Ishikawa (cell line): Measurements from ENCODE around the gene DENND1A.

Experiments used
- CEBPB ChIP-seq: IDR thresholded peaks from 2 replicates; pipeline ENCODE4 v1.6.1; 2012
- EP300 ChIP-seq: IDR thresholded peaks from 2 replicates; pipeline ENCODE4 v1.6.1; 2012; ENCODE audit warnings: borderline replicate concordance
- NFIC ChIP-seq: IDR thresholded peaks from 2 replicates; pipeline ENCODE4 v1.6.1; 2012
- RAD21 ChIP-seq: IDR thresholded peaks from 2 replicates; pipeline ENCODE4 v1.6.1; 2012; ENCODE audit warnings: low read depth
- TAF1 ChIP-seq: IDR thresholded peaks from 2 replicates; pipeline ENCODE4 v1.6.1; 2012; ENCODE audit warnings: low read depth, mild to moderate bottlenecking
- YY1 ChIP-seq: IDR thresholded peaks from 2 replicates; pipeline ENCODE4 v1.6.1; 2012; ENCODE audit warnings: low read depth
- TF ChIP-seq, protein P1 (sequence below): IDR thresholded peaks from 2 replicates; pipeline ENCODE4 v1.6.1; 2012
- TF ChIP-seq, protein P2 (sequence below): IDR thresholded peaks from 2 replicates; pipeline ENCODE4 v1.6.1; 2012; ENCODE audit warnings: low read depth, mild to moderate bottlenecking
- TF ChIP-seq, protein P3 (sequence below): IDR thresholded peaks from 2 replicates; pipeline ENCODE4 v1.6.1; 2012

DNA sequence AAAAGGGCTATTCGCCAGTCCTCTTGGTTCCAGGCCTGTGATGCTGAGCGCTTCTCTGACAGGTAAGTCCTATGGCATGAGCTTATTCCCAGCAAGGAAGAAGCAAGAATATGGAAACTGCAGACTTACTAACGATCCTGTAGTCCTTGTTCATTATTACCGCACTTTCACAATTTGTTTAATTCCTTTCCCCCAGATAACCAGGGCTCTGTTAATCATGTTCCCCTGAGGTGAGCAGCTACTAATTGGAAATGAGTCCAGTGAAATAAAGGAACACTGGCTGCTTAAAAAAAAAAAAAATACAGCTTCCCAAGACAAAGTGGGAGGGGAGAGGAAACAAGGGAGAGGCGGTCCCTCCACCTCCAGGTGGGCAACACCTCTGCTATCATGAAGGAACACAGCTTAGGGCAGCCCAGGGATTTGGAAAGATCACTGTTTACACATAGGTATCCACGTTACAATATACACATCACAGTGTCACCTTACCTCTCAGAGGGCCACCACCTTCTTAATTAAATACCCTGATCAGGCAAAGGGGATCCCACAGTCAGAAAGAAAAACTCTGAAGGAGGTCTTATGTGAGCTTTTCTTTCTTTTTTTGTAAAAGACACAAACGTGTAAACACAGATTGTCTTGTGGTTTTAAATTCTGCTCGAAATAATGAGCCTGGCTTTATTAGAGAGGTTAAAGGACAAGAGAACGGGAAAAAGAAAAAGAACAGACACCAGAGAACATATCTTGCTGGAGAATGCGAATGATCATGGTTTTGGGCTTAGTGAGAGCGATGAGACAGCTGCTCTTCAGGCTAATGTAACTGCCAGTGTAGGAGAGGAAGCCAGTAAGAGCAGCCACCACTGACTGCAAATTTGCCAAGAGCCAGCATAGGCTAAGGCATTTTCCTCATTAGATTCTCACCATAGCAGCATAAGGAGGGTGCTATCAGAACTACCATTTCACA is 315.3 kb downstream of the DENND1A start:
- TF ChIP-seq EP300 (no peak), RAD21 (no peak), NFIC (no peak), TAF1 (no peak), YY1 (no peak), CEBPB (no peak)
- TF ChIP-seq, protein P1, sequence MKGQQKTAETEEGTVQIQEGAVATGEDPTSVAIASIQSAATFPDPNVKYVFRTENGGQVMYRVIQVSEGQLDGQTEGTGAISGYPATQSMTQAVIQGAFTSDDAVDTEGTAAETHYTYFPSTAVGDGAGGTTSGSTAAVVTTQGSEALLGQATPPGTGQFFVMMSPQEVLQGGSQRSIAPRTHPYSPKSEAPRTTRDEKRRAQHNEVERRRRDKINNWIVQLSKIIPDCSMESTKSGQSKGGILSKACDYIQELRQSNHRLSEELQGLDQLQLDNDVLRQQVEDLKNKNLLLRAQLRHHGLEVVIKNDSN, result no peak
- TF ChIP-seq, protein P2, sequence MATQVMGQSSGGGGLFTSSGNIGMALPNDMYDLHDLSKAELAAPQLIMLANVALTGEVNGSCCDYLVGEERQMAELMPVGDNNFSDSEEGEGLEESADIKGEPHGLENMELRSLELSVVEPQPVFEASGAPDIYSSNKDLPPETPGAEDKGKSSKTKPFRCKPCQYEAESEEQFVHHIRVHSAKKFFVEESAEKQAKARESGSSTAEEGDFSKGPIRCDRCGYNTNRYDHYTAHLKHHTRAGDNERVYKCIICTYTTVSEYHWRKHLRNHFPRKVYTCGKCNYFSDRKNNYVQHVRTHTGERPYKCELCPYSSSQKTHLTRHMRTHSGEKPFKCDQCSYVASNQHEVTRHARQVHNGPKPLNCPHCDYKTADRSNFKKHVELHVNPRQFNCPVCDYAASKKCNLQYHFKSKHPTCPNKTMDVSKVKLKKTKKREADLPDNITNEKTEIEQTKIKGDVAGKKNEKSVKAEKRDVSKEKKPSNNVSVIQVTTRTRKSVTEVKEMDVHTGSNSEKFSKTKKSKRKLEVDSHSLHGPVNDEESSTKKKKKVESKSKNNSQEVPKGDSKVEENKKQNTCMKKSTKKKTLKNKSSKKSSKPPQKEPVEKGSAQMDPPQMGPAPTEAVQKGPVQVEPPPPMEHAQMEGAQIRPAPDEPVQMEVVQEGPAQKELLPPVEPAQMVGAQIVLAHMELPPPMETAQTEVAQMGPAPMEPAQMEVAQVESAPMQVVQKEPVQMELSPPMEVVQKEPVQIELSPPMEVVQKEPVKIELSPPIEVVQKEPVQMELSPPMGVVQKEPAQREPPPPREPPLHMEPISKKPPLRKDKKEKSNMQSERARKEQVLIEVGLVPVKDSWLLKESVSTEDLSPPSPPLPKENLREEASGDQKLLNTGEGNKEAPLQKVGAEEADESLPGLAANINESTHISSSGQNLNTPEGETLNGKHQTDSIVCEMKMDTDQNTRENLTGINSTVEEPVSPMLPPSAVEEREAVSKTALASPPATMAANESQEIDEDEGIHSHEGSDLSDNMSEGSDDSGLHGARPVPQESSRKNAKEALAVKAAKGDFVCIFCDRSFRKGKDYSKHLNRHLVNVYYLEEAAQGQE, result no peak
- TF ChIP-seq, protein P3, sequence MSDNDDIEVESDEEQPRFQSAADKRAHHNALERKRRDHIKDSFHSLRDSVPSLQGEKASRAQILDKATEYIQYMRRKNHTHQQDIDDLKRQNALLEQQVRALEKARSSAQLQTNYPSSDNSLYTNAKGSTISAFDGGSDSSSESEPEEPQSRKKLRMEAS, result no peak
